GM21447 (cell line): ENCODE results near the gene CRACDL.

Experiments
- ATAC-seq: cut with Tn5 transposase; IDR thresholded peaks from one replicate; pipeline ENCODE4 v1.9.1; 2021; ENCODE audit not compliant: unreplicated experiment

Gene CRACDL

GRCh38 chr2:98866033-98866432 is 70.0 kb downstream of the CRACDL start:
- ATAC-seq: no peak

- ATAC-seq: no peak
Observed at GRCh38 chr2:98861601-98862000, 74.4 kb downstream of the CRACDL start.

- ATAC-seq: no peak
Observed at GRCh38 chr2:98859323-98859722, 76.7 kb downstream of the CRACDL start.

- no peak for ATAC-seq
Observed at GRCh38 chr2:98857001-98857400, 79.0 kb downstream of the CRACDL start.

GRCh38 chr2:98854682-98855081 is 81.3 kb downstream of the CRACDL start:
- no peak for ATAC-seq

- ATAC-seq: no peak
Observed at GRCh38 chr2:98852932-98853331, 83.1 kb downstream of the CRACDL start.

- ATAC-seq: no peak
Observed at GRCh38 chr2:98850074-98850473, 86.0 kb downstream of the CRACDL start.

- no peak for ATAC-seq
Observed at GRCh38 chr2:98849113-98849512, 86.9 kb downstream of the CRACDL start.

- no peak for ATAC-seq
Observed at GRCh38 chr2:98847853-98848252, 88.2 kb downstream of the CRACDL start.

- ATAC-seq: no peak
Observed at GRCh38 chr2:98846041-98846440, 90.0 kb downstream of the CRACDL start.

GRCh38 chr2:98842136-98842535 is 93.9 kb downstream of the CRACDL start:
- ATAC-seq: no peak

GRCh38 chr2:98839292-98839691 is 96.7 kb downstream of the CRACDL start:
- no peak for ATAC-seq

- no peak for ATAC-seq
Observed at GRCh38 chr2:98835831-98836385, 100.1 kb downstream of the CRACDL start.

- ATAC-seq: no peak
Observed at GRCh38 chr2:98833917-98834263, 102.1 kb downstream of the CRACDL start.

GRCh38 chr2:98833172-98833916 is 102.7 kb downstream of the CRACDL start:
- no peak for ATAC-seq

- no peak for ATAC-seq
Observed at GRCh38 chr2:98832172-98832571, 103.9 kb downstream of the CRACDL start.

- ATAC-seq: no peak
Observed at GRCh38 chr2:98830571-98831145, 105.4 kb downstream of the CRACDL start.

GRCh38 chr2:98829581-98830270 is 106.3 kb downstream of the CRACDL start:
- no peak for ATAC-seq

- no peak for ATAC-seq
Observed at GRCh38 chr2:98828793-98829371, 107.1 kb downstream of the CRACDL start.

GRCh38 chr2:98828369-98828744 is 107.7 kb downstream of the CRACDL start:
- ATAC-seq: no peak

- ATAC-seq: no peak
Observed at GRCh38 chr2:98827625-98828368, 108.2 kb downstream of the CRACDL start.
